ENCODE results near the gene CTNNB1. TPM values are rescaled to one million over a fixed set of nuclear protein-coding genes. Genes with fewer than 3 reads are reported as not detected.

Gene CTNNB1
- total RNA-seq, 1 experiment from 2014 or later, result 186 TPM

DNA sequence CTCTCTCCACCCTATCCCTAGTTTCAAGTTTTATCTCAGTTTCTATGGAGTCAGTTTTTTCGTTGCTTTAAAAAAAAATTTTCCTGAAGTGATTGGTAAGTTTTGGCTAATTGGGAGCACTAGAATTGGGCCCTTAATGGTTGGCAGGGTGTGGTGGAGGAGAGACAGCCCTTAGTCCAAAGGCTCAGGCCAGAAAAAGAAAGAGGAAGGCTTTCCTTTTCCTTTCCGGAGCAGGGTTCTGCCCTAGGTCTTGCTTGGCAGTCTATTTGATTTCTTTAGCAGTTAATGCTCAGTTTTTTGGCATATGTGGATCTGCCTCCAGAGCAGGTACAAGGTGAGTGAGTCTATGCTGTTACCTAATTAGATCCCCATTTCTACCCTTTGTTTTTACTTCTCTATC is 22.7 kb downstream of the CTNNB1 start:
- no TSS peak for BruUV-seq (replicated peaks)
- intact Hi-C loops (cut with micrococcal nuclease; ENCODE audit: unreplicated experiment), result no loop called here

DNA sequence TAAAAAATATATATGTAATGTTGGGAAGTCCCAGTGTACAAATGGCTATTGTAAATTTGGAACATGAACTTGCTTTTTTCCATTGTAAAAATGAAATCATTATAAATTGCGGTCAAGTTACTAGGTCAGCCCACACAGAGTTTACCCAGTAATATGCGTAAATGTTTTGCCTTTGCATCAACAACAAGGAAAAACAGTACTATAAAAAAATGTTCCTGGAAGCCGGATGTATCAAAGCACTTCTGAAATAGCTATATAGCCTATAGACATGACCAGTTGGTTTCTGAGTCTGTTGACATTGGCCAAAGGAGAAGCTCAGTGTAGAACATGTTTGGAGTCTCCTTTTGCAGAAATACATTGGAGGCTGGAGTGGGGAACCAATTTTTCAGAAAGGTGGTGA is 23.2 kb downstream of the CTNNB1 start:
- no peaks in the 10 kb centered on the region; the same call in 1 of the 2 replicates for H3K4me1 ChIP-seq (ENCODE audit: control insufficient read depth, insufficient read depth, low read length)
- in situ Hi-C loops (cut with HindIII; ENCODE audit: low pct_unique_long_range_greater_than_20kb, low sequenced_read_pairs), result no loop called here
- POLR2A ChIA-PET, result interaction anchor here (0.6 kb wide), 1 partner anchor 12 kb away, joined by 3 read pairs; no protein-coding TSS in a partner anchor
- DNase-seq (ENCODE audit: low read depth, low spot score) (no peak), ATAC-seq (no peak)
- no peaks in the 10 kb centered on the region for H3K9me3 ChIP-seq (ENCODE audit: control insufficient read depth, insufficient read depth, low read depth, low read length)
- BruUV-seq (replicated peaks), result no TSS peak
- CTCF ChIA-PET, result no interaction called here
- H3K27me3 ChIP-seq (ENCODE audit: control insufficient read depth, insufficient read depth, low read length), result no peaks in the 10 kb centered on the region
- TF ChIP-seq CTCF (IDR thresholded peaks at IDR 0.05) (no peak), SIN3A (IDR thresholded peaks at IDR 0.05; ENCODE audit: borderline replicate concordance, insufficient read depth, low read depth, low read length) (no peak), POLR2AphosphoS5 (IDR thresholded peaks at IDR 0.05; ENCODE audit: low read depth, low read length) (no peak), REST (IDR thresholded peaks at IDR 0.05; ENCODE audit: insufficient read depth in 1 of 2, low read depth in 2 of 2, low read length in 1 of 2) (no peak), TCF7L2 (IDR thresholded peaks at IDR 0.05; ENCODE audit: low read depth, low read length) (no peak)
- H3K27ac ChIP-seq (ENCODE audit: low read length), result no peak overlapping the region
- intact Hi-C loops (cut with micrococcal nuclease; ENCODE audit: unreplicated experiment), result no loop called here
- no peak overlapping the region for H3K4me3 ChIP-seq (ENCODE audit: low read depth in 2 of 2, low read length in 2 of 2)
- H3K36me3 ChIP-seq (ENCODE audit: control insufficient read depth, insufficient read depth, low read length), result peaks cover 20% of the 10 kb centered on the region

More for the DNA sequence above, 22.7 kb downstream of the CTNNB1 start:
- CTCF ChIA-PET, result no interaction called here
- peaks cover 1% of the 10 kb centered on the region; the same call in 1 of the 2 replicates for H3K4me1 ChIP-seq (ENCODE audit: control insufficient read depth, insufficient read depth, low read length)
- no peak for DNase-seq (ENCODE audit: low read depth, low spot score)
- no peaks in the 10 kb centered on the region for H3K27me3 ChIP-seq (ENCODE audit: control insufficient read depth, insufficient read depth, low read length)
- in situ Hi-C loops (cut with HindIII; ENCODE audit: low pct_unique_long_range_greater_than_20kb, low sequenced_read_pairs), result no loop called here
- peaks cover 18% of the 10 kb centered on the region for H3K36me3 ChIP-seq (ENCODE audit: control insufficient read depth, insufficient read depth, low read length)
- ATAC-seq, result no peak
- H3K27ac ChIP-seq (ENCODE audit: low read length), result no peak overlapping the region
- POLR2A ChIA-PET, result interaction anchor here (0.6 kb wide), 1 partner anchor 12 kb away, joined by 3 read pairs; no protein-coding TSS in a partner anchor
- no peak for TF ChIP-seq TCF7L2 (IDR thresholded peaks at IDR 0.05; ENCODE audit: low read depth, low read length)
- no peak for TF ChIP-seq POLR2AphosphoS5 (IDR thresholded peaks at IDR 0.05; ENCODE audit: low read depth, low read length)
- no peak for TF ChIP-seq CTCF (IDR thresholded peaks at IDR 0.05)
- TF ChIP-seq REST (IDR thresholded peaks at IDR 0.05; ENCODE audit: insufficient read depth in 1 of 2, low read depth in 2 of 2, low read length in 1 of 2), result no peak
- no peak for TF ChIP-seq SIN3A (IDR thresholded peaks at IDR 0.05; ENCODE audit: borderline replicate concordance, insufficient read depth, low read depth, low read length)
- no peak overlapping the region for H3K4me3 ChIP-seq (ENCODE audit: low read depth in 2 of 2, low read length in 2 of 2)
- H3K9me3 ChIP-seq (ENCODE audit: control insufficient read depth, insufficient read depth, low read depth, low read length), result no peaks in the 10 kb centered on the region
